IMR-90 (cell line): Measurements from ENCODE around the gene MYPOP. TPM values are rescaled to one million over a fixed set of nuclear protein-coding genes. Genes with fewer than 3 reads are reported as not detected.

ENCODE experiments used
- CHD1 ChIP-seq: IDR thresholded peaks from 2 replicates; pipeline ENCODE4 v1.6.1; 2012; ENCODE audit warnings: low read depth, low read length, improper control_type of control experiment
- RFX5 ChIP-seq: IDR thresholded peaks from 2 replicates; pipeline ENCODE4 v1.8.0; 2012; ENCODE audit warnings: low read depth, mild to moderate bottlenecking, low read length, moderate library complexity
- SMC3 ChIP-seq: fragments of 150-350 bp; IDR thresholded peaks from 2 replicates; pipeline ENCODE4 v1.6.1; 2016; ENCODE audit warnings: low read depth, mild to moderate bottlenecking, antibody characterized with exemption, low read length, moderate library complexity
- USF2 ChIP-seq: fragments of 150-350 bp; IDR thresholded peaks from 2 replicates; pipeline ENCODE4 v1.6.1; 2017; ENCODE audit warnings: mild to moderate bottlenecking, antibody characterized with exemption, low read length, low read depth
- polyA plus RNA-seq, 3 experiments: library from polyadenylated mRNA; depleted of rRNA; stranded (reverse); fragments of >200 nt; gene quantifications; 2 replicates each; pipeline ENCODE4 v1.2.3, GENCODE V29; 2012; ENCODE audit warnings: low replicate concordance in 1 of 3
- total RNA-seq: library from RNA; depleted of rRNA; stranded (reverse); fragments of >200 nt; gene quantifications from 2 replicates; pipeline ENCODE4 v1.2.3, GENCODE V29; 2012

MYPOP gene
- total and polyA plus RNA-seq, 2 of the 4 experiments (the other 2 are of a cell fraction), result 0.36 to 2.8 TPM

- TF ChIP-seq USF2, result no peak
- no peak for TF ChIP-seq SMC3
- TF ChIP-seq CHD1, result no peak
- TF ChIP-seq RFX5, result no peak
Observed at GRCh38 chr19:45881909-45882528, 20.4 kb downstream of the MYPOP start (continued).
